Dendritic cell treated with granulocyte-macrophage colony-stimulating factor and Interleukin-4, amounts not matched to agents 40 ng/mL and 50 ng/mL, for 4 days (primary cell): ENCODE data around the gene ARL14EP.

ENCODE experiments used
- H3K27ac Mint-ChIP-seq: one replicate; pipeline ENCODE4 v1.8.0; 2022; ENCODE audit warnings: mild to moderate bottlenecking, mixed read lengths
- H3K27me3 Mint-ChIP-seq: one replicate; pipeline ENCODE4 v1.8.0; 2022; ENCODE audit warnings: mild to moderate bottlenecking, mixed read lengths
- H3K36me3 Mint-ChIP-seq: one replicate; pipeline ENCODE4 v1.8.0; 2022; ENCODE audit warnings: low read depth, mixed read lengths
- H3K4me1 Mint-ChIP-seq: one replicate; pipeline ENCODE4 v1.8.0; 2022; ENCODE audit warnings: low read depth, mixed read lengths
- H3K4me3 Mint-ChIP-seq: one replicate; pipeline ENCODE4 v1.8.0; 2022; ENCODE audit warnings: mild to moderate bottlenecking, moderate library complexity, mixed read lengths
- H3K9me3 Mint-ChIP-seq: one replicate; pipeline ENCODE4 v1.8.0; 2022; ENCODE audit warnings: mixed read lengths
- intact Hi-C: fragments of 100-400 bp; cut with micrococcal nuclease; formaldehyde crosslinking; loops from one replicate; pipeline ENCODE4 v1.15.0; 2022

ARL14EP gene

GRCh38 chr11:30370164-30370563 lies 47.3 kb downstream of the ARL14EP start:
- no peak overlapping the region for H3K27ac Mint-ChIP-seq
- no peaks in the 10 kb centered on the region for H3K36me3 Mint-ChIP-seq
- peaks cover 11% of the 10 kb centered on the region for H3K9me3 Mint-ChIP-seq
- H3K4me1 Mint-ChIP-seq = no peaks in the 10 kb centered on the region
- intact Hi-C loops = no loop called here
- no peaks in the 10 kb centered on the region for H3K27me3 Mint-ChIP-seq
- no peak overlapping the region for H3K4me3 Mint-ChIP-seq

- Mint-ChIP-seq H3K4me1 (no peaks in the 10 kb centered on the region), H3K36me3 (no peaks in the 10 kb centered on the region), H3K27me3 (no peaks in the 10 kb centered on the region), H3K4me3 (no peak overlapping the region), H3K27ac (no peak overlapping the region), H3K9me3 (no peaks in the 10 kb centered on the region)
- intact Hi-C loops = no loop called here
Observed at GRCh38 chr11:30377347-30377746, 54.4 kb downstream of the ARL14EP start.

- no peaks in the 10 kb centered on the region for H3K9me3 Mint-ChIP-seq
- H3K4me1 Mint-ChIP-seq = no peaks in the 10 kb centered on the region
- intact Hi-C loops = no loop called here
- H3K36me3 Mint-ChIP-seq = no peaks in the 10 kb centered on the region
- no peak overlapping the region for H3K27ac Mint-ChIP-seq
- H3K4me3 Mint-ChIP-seq = no peak overlapping the region
- H3K27me3 Mint-ChIP-seq = no peaks in the 10 kb centered on the region
Observed at GRCh38 chr11:30380846-30381245, 57.9 kb downstream of the ARL14EP start.

DNA sequence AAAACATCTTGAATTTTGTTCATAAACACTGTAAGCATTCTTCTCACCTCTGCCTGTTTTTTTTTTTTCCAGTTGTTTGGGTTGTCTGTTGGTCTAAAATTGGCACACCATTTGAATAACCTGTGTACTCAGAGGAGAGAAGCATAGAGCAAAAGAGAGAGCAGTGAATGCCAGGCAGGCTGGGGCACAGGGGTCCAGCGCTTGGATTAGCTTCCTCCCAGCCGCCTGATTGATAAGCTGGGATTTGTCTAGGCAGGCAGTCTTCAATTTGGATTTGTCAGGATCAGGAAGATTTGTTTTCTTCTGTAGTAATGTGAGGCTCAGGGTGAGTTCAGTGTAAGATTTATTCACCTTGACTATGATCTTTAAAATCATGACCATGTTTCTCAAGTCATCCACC lies 59.0 kb downstream of the ARL14EP start:
- no peak overlapping the region for H3K27ac Mint-ChIP-seq
- intact Hi-C loops = no loop called here
- H3K9me3 Mint-ChIP-seq = no peaks in the 10 kb centered on the region
- H3K4me1 Mint-ChIP-seq = no peaks in the 10 kb centered on the region
- no peaks in the 10 kb centered on the region for H3K36me3 Mint-ChIP-seq
- no peak overlapping the region for H3K4me3 Mint-ChIP-seq
- H3K27me3 Mint-ChIP-seq = no peaks in the 10 kb centered on the region
